Mammary epithelial cell (primary cell): ENCODE measurements around the gene ASPHD2.

ENCODE experiments used
- EZH2 ChIP-seq: IDR thresholded peaks from 2 replicates; pipeline ENCODE4 v1.6.1; 2012; ENCODE audit warnings: low read length, inconsistent platforms, borderline replicate concordance
- TF ChIP-seq, protein P1 (sequence below), 2 donors: IDR thresholded peaks in 1 of 2; conservative IDR thresholded peaks in 1 of 2; 2 replicates each; pipeline ENCODE4 v1.5.1; 2011 to 2012; ENCODE audit warnings: inconsistent platforms in 2 of 2, low read length in 2 of 2, mild to moderate bottlenecking in 2 of 2, control low read depth in 1 of 2, low read depth in 1 of 2; ENCODE audit not compliant: insufficient read depth in 1 of 2; ENCODE audit errors: extremely low read depth in 1 of 2

DNA sequence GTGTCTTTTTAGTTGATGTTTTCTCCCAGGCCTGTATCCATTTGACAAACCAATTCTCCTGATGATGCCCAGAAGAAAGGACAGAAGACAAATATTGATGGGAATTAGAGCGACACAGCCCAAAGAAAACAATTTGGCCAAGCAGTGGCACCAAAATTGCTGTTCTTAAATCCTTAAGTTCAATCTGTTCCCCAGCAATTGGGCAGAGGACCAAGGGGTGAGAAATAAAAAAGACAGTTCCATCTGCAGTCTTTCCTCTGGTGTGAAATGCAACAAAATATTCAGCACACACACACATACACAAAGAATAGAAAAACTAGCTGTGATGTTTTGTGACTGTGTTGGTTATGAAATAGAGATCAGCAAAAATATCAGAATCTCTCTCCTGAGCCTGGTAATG, 38.0 kb upstream of the ASPHD2 start:
- TF ChIP-seq, protein P1, sequence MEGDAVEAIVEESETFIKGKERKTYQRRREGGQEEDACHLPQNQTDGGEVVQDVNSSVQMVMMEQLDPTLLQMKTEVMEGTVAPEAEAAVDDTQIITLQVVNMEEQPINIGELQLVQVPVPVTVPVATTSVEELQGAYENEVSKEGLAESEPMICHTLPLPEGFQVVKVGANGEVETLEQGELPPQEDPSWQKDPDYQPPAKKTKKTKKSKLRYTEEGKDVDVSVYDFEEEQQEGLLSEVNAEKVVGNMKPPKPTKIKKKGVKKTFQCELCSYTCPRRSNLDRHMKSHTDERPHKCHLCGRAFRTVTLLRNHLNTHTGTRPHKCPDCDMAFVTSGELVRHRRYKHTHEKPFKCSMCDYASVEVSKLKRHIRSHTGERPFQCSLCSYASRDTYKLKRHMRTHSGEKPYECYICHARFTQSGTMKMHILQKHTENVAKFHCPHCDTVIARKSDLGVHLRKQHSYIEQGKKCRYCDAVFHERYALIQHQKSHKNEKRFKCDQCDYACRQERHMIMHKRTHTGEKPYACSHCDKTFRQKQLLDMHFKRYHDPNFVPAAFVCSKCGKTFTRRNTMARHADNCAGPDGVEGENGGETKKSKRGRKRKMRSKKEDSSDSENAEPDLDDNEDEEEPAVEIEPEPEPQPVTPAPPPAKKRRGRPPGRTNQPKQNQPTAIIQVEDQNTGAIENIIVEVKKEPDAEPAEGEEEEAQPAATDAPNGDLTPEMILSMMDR (conservative IDR thresholded peaks at IDR 0.05 in 1 of 2, IDR thresholded peaks at IDR 0.05 in 1 of 2; ENCODE audit: extremely low read depth in 1 of 2, insufficient read depth in 1 of 2, low read depth in 1 of 2, low read length in 2 of 2): no peak
- no peak for TF ChIP-seq EZH2
